ENCODE measurements around the gene ODAD4. TPM values are rescaled to one million over a fixed set of nuclear protein-coding genes. Genes with fewer than 3 reads are reported as not detected.

Gene ODAD4
- total RNA-seq, 1 donor: 0.43 TPM

DNA sequence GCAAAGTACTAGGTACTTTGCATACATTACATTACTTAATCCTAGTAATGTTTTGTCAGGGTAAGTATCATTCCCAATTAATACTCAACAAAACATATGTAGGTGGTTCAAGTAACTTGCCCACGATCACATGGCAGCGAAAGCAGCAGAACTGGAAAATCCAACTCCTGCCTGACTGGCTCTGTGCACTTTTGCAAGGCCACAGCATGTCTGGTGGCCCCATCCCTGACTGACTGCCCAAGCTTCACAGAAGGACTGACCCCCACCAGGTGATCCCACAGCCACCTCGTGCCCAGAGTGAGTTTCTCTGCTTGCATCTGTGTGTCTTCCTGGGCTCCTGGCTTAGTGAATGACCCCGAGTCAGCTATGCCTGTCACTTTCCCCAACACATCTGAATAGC, 47.6 kb downstream of the ODAD4 start:
- TF ChIP-seq, protein P1, sequence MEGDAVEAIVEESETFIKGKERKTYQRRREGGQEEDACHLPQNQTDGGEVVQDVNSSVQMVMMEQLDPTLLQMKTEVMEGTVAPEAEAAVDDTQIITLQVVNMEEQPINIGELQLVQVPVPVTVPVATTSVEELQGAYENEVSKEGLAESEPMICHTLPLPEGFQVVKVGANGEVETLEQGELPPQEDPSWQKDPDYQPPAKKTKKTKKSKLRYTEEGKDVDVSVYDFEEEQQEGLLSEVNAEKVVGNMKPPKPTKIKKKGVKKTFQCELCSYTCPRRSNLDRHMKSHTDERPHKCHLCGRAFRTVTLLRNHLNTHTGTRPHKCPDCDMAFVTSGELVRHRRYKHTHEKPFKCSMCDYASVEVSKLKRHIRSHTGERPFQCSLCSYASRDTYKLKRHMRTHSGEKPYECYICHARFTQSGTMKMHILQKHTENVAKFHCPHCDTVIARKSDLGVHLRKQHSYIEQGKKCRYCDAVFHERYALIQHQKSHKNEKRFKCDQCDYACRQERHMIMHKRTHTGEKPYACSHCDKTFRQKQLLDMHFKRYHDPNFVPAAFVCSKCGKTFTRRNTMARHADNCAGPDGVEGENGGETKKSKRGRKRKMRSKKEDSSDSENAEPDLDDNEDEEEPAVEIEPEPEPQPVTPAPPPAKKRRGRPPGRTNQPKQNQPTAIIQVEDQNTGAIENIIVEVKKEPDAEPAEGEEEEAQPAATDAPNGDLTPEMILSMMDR (IDR thresholded peaks at IDR 0.05; ENCODE audit: insufficient read depth, low read depth, low read length): no peak

GRCh38 chr17:41982026-41982760, 51.8 kb downstream of the ODAD4 start:
- peak; percentile 77 for DNase-seq (ENCODE audit: low read depth)
- TF ChIP-seq, protein P1 (IDR thresholded peaks at IDR 0.05; ENCODE audit: insufficient read depth, low read depth, low read length): no peak
- H3K4me3 ChIP-seq (ENCODE audit: low read depth, low read length): no peak overlapping the region

More for the DNA sequence above, 47.6 kb downstream of the ODAD4 start:
- no peak overlapping the region for H3K4me3 ChIP-seq (ENCODE audit: low read depth, low read length)
- DNase-seq (ENCODE audit: low read depth): no peak

- DNase-seq (ENCODE audit: low read depth): no peak
- H3K4me3 ChIP-seq (ENCODE audit: low read depth, low read length): no peak overlapping the region
- TF ChIP-seq, protein P1 (IDR thresholded peaks at IDR 0.05; ENCODE audit: insufficient read depth, low read depth, low read length): no peak
Observed at GRCh38 chr17:41984454-41984853, 54.0 kb downstream of the ODAD4 start.

- TF ChIP-seq, protein P1 (IDR thresholded peaks at IDR 0.05; ENCODE audit: insufficient read depth, low read depth, low read length): no peak
- no peak for DNase-seq (ENCODE audit: low read depth)
- no peak overlapping the region for H3K4me3 ChIP-seq (ENCODE audit: low read depth, low read length)
Observed at GRCh38 chr17:41985919-41986318, 55.5 kb downstream of the ODAD4 start.

DNA sequence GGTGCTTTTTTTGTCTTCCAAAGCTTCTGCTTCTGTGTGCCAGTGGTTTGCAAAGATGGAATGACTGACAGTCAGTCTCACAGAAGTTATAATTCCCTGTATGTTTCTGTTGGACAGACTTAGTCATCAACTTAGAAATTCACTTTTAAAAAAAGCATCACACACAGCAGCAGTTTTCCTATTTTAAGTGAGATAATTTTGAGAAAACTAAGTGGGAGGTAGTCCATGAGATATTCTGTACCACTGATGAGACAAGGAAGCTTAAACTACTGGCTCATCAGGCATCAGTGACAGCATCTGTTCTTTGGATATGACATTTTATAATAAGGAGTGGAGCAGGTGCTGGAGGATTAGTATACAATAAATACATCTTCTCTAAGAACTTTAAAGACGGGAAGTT, 56.2 kb downstream of the ODAD4 start:
- TF ChIP-seq, protein P1 (IDR thresholded peaks at IDR 0.05; ENCODE audit: insufficient read depth, low read depth, low read length): no peak
- no peak overlapping the region for H3K4me3 ChIP-seq (ENCODE audit: low read depth, low read length)
- no peak for DNase-seq (ENCODE audit: low read depth)

DNA sequence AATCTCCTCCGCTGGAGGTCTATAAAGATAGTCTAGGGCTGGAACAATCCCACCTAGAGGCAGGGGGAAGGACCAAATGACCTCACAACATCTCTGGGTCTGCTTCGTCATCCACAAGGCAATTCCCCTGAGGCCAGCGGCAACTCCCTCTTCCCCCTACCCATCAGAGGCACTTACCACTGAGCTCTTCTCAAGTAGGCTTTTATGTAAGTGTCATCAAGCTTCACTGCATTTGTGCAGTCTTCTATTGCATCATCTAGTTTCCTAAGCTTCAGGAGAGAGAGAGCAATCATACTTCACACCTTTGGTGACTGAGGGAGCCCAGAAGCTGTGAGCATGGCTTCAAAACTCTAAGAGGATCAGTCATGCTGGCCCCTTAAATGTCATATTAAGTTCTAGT, 57.2 kb downstream of the ODAD4 start:
- TF ChIP-seq, protein P1 (IDR thresholded peaks at IDR 0.05; ENCODE audit: insufficient read depth, low read depth, low read length): no peak
- peak; percentile 18 for DNase-seq (ENCODE audit: low read depth)
- H3K4me3 ChIP-seq (ENCODE audit: low read depth, low read length): no peak overlapping the region

GRCh38 chr17:41988418-41988817, 58.0 kb downstream of the ODAD4 start:
- no peak for DNase-seq (ENCODE audit: low read depth)
- TF ChIP-seq, protein P1 (IDR thresholded peaks at IDR 0.05; ENCODE audit: insufficient read depth, low read depth, low read length): no peak
- no peak overlapping the region for H3K4me3 ChIP-seq (ENCODE audit: low read depth, low read length)

Data from fibroblast of villous mesenchyme (primary cell).